K562 (cell line): Measurements from ENCODE around the gene RPL29.

ENCODE experiments used
- CTCF ChIP-seq, 3 experiments: IDR thresholded peaks in 2 of 3; conservative IDR thresholded peaks in 1 of 3; 2 replicates each; pipeline ENCODE4 v1.5.1; 2011 to 2012; ENCODE audit warnings: low read length in 3 of 3, mild to moderate bottlenecking in 3 of 3, control low read depth in 2 of 3, improper control_type of control experiment in 1 of 3, inconsistent platforms in 1 of 3, low read depth in 1 of 3, mixed read lengths in 1 of 3, moderate library complexity in 1 of 3; ENCODE audit not compliant: insufficient read depth in 2 of 3
- EZH2 ChIP-seq: IDR thresholded peaks from 2 replicates; pipeline ENCODE4 v1.6.1; 2012; ENCODE audit warnings: low read depth, mild to moderate bottlenecking, inconsistent platforms, low read length, borderline replicate concordance
- MTA3 ChIP-seq: fragments of 450-650 bp; formaldehyde crosslinking; IDR thresholded peaks from 2 replicates; pipeline ENCODE4 v1.6.1; 2017; ENCODE audit warnings: mild to moderate bottlenecking, borderline replicate concordance
- NFIC ChIP-seq: fragments of 450-650 bp; IDR thresholded peaks from 2 replicates; pipeline ENCODE4 v1.6.1; 2017; ENCODE audit warnings: mild to moderate bottlenecking, inconsistent platforms
- NR2C2 ChIP-seq, 2 experiments: fragments of 200-800 bp in 1 of 2; sonication (Bioruptor generic) in 1 of 2; sonication (generic) in 1 of 2; formaldehyde crosslinking in 1 of 2; IDR thresholded peaks; 2 replicates each; pipeline versions ENCODE4 v1.6.1 to v1.8.0; 2016 to 2022; ENCODE audit warnings: mild to moderate bottlenecking in 1 of 2, missing compliant biosample characterization in 1 of 2, missing genetic modification characterization in 1 of 2, missing genetic modification reagents in 1 of 2
- POLR2A ChIP-seq: fragments of 450-650 bp; conservative IDR thresholded peaks from 2 replicates; pipeline ENCODE4 v1.6.1; 2016
- REST ChIP-seq, 2 experiments: fragments of 450-650 bp; formaldehyde crosslinking in 1 of 2; IDR thresholded peaks; 2 replicates each; pipeline versions ENCODE4 v1.4.0 to v1.6.1; 2014 to 2020; ENCODE audit warnings: mild to moderate bottlenecking in 2 of 2, borderline replicate concordance in 1 of 2, low read depth in 1 of 2
- SIN3B ChIP-seq: fragments of 450-650 bp; IDR thresholded peaks from 2 replicates; pipeline ENCODE4 v1.6.1; 2017; ENCODE audit warnings: low read depth, mild to moderate bottlenecking, moderate library complexity
- TCF7L2 ChIP-seq: fragments of 150-350 bp; IDR thresholded peaks from 2 replicates; pipeline ENCODE4 v1.6.1; 2016; ENCODE audit warnings: low read depth, mild to moderate bottlenecking, low read length, moderate library complexity
- TRIM25 ChIP-seq: fragments of 450-650 bp; IDR thresholded peaks from 2 replicates; pipeline ENCODE4 v1.7.0; 2016; ENCODE audit warnings: borderline replicate concordance
- ZHX1 ChIP-seq: fragments of 150-350 bp; conservative IDR thresholded peaks from 2 replicates; pipeline ENCODE4 v1.6.1; 2014; ENCODE audit warnings: low read length
- ZNF146 ChIP-seq: IDR thresholded peaks from one replicate; pipeline ENCODE4 v1.6.1; 2018; ENCODE audit warnings: missing compliant biosample characterization; ENCODE audit not compliant: unreplicated experiment

- no peak for TF ChIP-seq NR2C2 (CRISPR knock-in tag; IDR thresholded peaks at IDR 0.05)
- TF ChIP-seq NR2C2 (tag; IDR thresholded peaks at IDR 0.05) = no peak
- no peak for TF ChIP-seq POLR2A
- TF ChIP-seq TCF7L2 = no peak
- TF ChIP-seq ZHX1 = no peak
- TF ChIP-seq ZNF146 (CRISPR knock-in tag) = no peak
- TF ChIP-seq EZH2 = no peak
- TF ChIP-seq CTCF (IDR thresholded peaks at IDR 0.05 in 2 of 3, conservative IDR thresholded peaks at IDR 0.05 in 1 of 3; ENCODE audit: insufficient read depth in 2 of 3, low read depth in 1 of 3, low read length in 3 of 3) = no peak
- TF ChIP-seq SIN3B = no peak
- no peak for TF ChIP-seq MTA3
- no peak for TF ChIP-seq TRIM25
- no peak for TF ChIP-seq REST (IDR thresholded peaks at IDR 0.05; ENCODE audit: borderline replicate concordance)
- no peak for TF ChIP-seq REST (CRISPR knock-in tag; IDR thresholded peaks at IDR 0.05; ENCODE audit: low read depth)
- no peak for TF ChIP-seq NFIC
These were observed 51.2 kb downstream of the RPL29 start for GRCh38 chr3:51944451-51945021.
